ENCODE results near the gene OXTR.

OXTR gene

DNA sequence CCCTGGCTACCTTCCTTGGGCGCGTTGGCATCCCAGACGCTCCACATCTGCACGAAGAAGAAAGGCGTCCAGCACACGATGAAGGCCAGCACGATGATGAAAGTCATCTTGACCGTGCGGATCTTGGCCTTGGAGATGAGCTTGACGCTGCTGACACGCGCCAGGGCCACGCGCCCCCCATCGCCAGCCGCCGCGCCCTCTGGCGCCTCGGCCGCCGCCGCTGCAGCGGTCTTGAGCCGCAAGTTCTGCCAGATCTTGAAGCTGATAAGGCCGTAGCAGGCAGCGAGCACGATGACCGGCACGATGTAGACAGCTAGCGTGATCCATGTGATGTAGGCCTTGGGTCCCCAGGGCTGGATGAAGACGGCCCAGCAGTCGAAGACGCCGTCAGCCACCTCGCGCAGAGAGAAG lies 2.2 kb downstream of the OXTR start:
- no peak for DNase-seq

DNA sequence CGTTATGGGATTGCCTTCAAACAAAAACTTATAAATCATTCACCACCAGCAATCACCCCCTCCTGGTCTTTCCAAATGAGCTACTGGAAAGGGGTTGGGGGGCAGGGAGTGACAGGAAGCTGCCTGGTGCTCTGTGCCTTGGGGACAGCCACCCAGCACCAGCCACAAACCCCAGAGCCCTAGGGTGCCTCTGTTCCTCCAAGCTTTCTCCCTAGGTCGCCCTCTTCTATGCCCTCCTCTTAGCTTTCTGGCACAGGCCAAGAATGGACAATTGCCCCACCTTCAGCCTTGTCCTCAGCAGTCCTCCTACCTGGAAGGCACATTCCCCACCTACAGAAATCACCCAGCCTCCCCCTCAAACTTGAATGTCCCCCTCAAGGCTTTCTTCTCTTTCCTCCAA lies 3.3 kb downstream of the OXTR start:
- DNase-seq, result no peak

DNA sequence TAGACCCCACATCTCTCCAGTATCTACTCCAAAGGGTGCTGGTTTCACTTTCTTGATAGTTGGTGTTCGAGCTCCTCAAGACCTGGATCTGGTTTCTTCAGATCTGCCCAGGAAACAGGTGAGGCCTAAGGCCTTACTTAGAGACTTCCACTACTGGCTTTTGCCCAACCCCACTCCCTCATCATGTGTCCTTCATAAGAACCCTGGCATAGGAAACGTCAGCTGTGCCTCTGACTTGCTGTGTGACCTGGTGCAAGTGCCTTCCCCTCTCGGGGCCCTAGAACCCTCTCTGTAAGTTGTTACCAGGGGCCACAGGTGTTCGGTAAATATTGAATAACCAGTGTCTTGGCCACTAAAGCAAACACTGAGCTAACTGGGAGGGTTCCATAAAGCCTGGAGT lies 3.9 kb downstream of the OXTR start:
- DNase-seq, result no peak

DNA sequence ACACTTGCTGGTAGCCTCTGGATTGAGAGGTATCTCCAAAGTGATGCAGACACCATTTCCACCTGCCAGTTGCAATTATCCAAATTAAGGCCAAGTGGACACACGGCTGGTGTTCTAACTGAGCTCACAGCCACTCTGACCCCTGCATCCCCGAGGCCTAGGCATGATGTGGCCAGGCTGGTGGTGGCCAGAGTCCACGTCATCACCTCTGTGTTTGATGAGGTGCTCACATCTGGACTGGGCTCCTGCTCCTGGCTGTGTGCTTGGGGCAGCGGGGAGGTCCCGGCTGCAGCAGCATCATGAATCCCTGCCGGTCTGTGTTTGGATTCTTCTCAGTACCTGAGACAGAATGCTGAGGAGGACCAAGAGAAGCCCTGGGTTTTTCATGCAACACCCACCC lies 4.9 kb downstream of the OXTR start:
- no peak for DNase-seq

DNA sequence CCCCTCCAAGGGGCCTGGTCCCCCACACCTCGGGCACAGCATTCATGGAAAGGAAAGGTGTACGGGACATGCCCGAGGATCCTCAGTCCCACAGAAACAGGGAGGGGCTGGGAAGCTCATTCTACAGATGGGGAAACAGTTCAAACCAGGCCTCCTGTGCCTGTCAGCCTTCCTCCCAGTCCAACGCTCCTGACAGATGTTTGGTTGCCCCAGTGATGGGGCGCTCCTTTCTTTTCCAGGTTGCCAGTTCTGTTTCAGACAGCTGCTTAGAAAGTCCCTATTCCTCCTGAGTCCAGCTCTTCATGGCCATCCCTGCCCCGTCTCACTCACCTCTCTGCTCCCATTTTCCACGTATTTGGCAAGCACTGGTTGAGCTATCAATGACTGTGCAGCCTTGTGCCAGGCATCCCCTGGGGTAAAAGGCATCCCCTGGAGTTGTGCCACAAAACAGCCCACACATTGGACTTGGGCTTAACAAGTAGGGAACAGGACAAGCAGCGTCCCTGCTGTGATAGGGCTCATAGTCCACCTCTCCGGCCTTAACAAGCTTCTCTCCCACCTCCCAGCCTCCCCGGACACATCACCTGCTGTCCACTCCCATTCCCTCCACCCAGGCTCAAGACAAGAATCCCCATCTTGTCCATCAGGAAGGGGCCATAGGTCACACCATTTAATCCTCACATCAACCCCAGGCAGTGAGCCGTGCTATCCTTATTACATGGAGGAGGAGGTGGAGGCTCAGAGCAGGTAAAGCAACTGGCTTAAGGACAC lies 6.6 kb downstream of the OXTR start:
- no peak for DNase-seq

DNA sequence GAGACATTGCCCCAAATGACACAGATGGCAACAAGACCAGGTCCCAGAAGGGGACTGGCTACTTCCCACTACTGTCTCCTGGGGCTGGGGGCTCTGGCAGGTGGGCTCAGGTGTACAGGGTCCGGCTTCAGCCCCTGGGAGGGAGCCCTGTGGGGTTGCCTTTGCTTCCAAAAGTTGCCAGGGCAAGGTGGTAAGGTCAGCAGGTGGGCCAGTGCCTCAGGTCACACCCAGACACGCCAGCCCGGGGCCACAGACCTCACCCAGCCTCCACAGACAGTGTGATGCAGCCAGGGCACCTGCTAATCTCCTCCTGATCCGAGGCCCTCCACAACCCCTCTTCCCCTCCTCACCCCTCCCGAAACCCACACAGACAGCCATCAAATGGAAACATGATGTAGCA lies 7.5 kb downstream of the OXTR start:
- no peak for DNase-seq

DNA sequence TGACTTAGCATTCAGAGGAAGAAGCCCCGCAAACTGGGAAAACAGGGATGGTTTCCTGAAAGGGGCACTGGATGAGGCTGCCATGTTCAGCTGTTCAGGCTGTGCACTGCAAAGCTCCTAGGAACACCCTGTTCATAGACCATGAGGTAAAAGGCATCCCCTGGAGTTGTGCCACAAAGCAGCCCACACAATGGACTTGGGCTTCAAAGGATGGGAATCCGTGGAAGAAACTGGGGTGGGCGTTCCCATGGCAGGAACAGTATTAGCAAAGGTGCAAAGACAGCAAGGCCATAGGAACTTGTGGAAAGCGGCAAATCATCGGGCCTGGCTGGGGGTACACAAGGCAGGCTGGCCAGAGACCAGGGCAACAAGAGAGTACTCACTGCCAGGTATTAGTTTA lies 8.9 kb downstream of the OXTR start:
- no peak for DNase-seq

DNA sequence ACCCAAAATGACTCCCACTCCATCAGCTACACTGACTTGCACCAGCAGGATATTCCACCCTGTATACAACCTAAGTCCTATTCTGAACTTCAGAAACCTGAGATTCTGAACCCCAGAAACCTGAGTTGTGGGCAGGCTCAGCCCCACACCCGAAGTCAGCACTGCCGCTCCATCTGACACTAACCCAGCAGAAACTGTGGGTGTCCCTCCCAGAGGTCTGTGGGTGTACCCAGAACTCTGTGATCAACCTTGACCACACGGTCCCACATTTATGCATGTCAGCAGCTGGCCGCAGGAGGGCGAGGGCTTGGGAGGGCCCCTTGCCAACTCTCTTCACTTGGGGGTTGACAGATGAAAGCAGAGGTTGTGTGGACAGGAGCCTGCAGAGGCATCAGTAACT lies 9.3 kb downstream of the OXTR start:
- DNase-seq, result no peak

DNA sequence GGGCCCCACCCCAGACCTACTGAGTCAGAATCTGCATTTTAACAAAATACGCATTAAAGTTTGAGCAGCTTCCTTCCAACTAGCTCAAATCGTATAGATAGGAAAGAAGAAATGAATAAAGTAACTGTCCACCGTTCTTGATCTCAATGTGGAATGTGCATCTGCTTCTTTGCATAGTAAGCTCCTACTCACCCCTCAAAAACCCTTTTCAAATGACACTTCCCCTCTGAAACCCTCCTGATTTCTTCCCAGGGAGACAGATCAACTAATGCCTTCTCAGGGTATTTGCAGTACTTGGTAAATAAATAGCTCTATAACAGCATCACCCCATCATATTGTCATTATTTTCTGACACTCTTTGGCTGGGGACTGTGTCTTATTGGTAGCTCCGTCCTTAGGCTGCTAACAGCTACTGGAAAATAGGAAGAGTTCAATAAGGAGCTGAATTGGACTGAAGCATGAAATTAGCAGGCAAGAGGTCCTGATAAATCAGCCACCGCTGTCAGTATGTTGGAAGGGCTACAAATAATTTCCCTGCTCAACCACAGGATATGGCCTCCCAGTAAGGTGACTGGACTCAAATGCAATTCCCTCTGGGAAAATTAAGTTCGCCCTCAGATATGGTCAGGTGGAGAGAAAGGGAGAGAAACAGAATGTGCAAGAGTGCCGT lies 10.2 kb downstream of the OXTR start:
- no peak for DNase-seq

DNA sequence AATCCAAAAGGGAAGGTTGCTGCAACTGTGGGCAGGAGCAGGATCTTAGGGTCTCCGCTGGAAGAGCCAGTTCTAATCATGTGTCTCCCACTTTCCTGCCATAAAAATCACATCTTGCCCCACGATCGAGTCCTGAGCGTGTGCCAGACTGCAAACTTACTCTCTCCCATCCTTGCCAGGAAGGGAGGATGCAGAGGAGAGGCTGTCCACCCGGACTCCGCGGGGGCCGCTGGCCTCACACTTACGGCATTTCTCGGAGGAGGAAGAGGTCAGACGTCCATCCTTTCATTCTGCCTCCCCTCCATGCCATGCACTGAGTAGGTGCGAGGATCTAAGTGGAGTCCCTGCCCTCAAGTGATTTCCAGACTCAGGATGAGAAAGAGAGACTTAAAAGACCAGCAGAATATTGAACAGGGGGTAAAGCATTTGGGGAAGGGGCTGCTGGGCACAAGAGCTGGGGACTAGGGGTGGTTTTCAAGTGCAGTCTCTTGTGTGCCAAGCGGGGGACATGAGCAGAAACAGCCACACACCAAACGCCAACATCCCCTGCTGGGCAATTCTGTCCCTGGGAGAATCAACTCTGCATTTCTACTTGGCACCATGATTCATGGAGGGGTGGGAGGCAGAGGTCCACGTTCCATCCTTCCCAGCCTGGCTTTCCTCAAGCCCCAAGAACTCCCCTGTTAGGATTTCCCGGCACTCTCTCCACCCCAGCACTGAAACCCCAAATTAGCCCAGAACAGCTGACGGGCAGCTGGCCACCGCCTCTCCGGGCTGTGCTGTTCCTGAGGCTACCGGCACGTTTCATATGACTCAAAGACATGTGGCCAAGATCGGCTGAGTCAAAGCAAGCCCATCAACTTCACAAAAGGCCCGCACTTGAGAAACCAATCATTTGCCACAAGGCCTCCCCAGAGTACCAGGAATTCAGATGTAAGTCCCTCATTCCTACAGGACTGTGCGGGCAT lies 11.6 kb downstream of the OXTR start:
- peak; percentile 76 for DNase-seq

DNA sequence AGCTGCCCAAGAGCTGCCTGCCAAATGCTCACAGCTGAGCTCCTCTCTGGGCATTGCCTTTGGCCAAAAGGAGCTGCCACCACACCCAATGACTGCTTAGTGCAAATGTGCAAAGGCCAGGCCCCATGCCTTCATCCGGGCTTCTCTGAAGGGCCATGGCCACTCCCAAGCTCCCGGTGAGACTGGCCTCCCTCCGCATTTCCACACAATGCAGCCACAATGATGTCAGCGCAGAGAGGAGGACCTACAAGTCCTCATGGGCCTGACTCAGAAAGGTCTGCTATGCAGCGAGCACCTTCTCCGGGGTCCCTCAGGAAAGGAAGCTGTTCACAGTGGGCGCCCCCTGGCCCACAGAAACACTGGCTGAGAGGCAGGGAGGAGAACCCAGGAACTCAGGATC lies 12.7 kb downstream of the OXTR start:
- no peak for DNase-seq

DNA sequence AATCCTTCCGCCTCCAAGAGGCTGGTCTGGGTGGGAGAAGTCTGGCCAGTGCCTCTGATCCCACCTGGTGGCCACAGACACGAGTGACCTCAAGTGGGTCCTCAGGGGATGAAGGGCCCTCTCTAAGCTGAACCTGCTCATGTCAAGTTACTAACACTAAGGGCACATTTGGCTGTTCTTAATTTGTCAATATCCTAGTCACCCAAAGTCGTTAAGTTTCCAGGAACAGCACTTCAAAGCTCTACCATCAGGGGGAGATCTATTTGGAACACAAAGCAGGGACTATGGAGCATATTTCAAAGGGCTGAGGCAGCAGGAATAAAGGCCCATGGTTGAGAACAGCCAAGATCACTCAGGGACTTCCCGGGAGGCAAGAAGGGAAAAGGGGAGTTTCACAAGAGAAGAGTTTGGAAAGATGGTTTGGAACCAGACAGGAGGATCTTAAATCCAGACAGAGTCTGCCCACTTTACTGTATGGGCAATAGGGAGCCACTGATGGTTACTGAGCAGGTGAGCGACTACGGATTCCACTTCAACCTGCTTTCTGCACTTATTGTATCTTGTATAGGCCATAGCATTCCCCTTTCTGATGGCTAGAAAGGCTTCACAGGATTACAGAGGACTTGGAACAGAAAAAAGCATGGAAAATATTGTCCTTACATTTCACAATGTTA lies 13.7 kb downstream of the OXTR start:
- peak; percentile 24 for DNase-seq

DNA sequence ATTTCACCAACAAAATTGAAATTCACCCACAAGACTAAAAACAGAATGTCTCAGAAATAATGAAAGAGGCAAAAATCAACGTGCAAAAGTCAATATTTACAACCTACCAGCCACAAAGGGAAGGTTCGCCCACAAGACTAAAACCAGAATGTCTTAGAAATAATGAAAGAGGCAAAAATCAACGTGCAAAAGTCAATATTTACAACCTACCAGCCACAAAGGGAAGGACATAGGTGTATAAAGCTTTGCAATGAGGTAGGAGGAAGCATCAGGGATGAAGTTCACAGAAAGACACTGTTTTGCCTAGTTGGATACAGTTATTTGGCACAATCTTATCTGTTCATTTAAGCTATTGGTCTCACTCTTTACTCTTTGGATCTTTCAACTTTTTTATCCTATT lies 14.3 kb downstream of the OXTR start:
- DNase-seq, result no peak

DNA sequence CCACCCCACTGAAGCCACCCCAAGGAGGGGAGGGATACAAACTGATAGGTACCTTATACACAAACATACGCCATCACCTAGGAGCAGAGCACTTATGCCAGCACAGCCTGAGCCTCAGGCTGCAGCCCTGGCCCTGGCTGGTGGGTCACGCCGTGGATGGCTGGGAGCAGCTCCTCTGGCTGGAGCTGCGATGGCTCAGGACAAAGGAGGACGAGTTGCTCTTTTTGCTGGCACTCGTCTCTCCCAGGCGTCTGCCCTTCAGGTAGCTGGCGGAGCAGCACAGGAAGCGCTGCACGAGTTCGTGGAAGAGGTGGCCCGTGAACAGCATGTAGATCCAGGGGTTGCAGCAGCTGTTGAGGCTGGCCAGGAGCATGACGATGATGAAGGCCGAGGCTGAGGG lies 16.6 kb downstream of the OXTR start:
- no peak for DNase-seq

DNA sequence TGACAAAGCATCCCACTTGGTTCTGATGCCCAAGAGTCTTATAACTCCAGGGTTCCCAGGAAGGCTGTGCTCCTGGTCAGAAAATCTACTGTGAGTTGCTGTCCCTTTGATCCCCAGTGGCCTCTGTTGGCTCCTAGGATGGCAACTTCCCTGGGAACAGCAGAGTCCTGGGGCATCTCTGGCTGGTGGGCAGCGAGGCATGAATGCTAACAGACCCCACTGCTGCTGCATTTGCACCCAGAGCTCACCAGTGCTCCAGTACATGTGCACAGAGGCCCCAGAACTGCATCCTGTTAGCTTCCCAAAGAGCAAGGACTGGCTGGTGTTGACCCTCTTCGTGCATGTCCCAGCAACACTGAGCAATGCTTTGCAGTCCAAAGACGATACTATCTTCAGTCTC lies 20.1 kb downstream of the OXTR start:
- DNase-seq, result no peak

DNA sequence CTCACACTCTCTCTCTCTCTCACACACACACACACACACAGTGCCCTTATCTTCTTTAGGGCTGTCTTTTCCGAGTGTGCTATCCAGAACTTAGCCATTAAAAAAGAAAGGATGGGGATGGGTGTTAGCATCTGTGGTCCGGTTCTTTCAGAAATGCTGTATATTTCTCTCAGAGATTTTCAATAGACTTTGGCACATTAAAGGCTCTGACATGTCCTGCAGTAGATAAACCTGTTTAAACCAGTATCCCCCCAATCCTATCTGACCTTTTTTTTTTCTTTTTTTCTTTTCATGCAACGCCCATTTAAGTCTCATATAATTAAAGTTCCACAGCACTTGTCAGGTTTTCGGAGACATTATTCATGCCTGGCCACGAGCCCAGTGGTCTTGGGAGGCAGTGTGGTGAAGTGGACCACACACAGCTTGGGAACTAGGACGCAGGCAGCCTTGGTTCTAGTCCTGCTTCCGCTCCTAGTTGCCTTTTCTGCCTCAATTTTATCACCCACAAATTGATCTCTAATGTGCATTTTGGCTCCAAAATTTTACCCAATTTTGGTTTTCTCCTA lies 22.6 kb downstream of the OXTR start:
- DNase-seq, result no peak

DNA sequence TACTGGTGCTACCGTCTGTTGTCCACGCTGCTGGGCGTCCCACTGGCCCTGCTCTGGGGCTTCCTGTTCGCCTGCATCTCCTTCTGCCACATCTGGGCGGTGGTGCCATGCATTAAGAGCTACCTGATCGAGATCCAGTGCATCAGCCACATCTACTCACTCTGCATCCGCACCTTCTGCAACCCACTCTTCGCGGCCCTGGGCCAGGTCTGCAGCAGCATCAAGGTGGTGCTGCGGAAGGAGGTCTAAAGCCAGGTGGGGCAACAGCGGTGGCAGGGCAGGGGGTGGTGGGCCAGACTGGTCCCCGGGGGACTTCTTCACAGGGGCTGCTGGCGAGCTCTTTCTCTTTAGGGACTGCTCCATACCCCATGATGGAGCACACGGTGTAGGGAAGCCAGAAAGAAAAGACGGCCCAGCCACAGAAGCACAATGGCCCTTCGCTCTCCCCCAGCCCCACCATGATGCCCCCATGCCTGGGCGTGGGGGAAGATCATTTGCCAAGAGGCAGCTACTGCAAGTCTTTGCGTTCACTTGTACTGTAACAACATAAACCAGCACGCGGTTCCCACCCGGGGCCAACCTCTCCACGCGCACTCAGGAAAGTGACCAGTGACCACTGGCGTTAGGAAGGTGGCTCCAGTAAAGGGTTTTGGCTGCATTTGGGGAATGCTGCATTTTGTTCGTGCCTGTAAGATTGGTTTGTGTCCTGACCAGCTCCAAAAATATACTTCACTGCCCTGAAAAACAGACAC lies 23.6 kb downstream of the OXTR start:
- DNase-seq, result no peak

DNA sequence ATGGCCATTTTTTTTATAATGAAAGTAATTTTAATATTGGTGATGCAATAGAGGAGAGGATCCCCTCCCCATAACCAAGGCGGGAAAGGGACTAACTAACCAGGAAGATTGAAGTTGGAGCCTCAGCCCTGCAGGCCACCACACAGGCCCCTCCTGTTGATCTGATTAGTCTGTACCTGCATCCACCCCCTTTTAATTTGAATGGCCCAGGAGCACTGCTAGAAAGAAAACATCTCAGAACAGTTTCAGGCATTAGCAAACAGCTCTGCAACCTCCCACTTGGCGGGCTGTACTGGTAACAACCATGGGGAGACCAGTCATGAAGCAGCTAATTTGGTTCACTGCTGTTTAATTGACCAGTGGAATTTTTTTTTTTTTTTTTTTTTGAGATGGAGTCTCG lies 25.5 kb downstream of the OXTR start:
- no peak for DNase-seq

DNA sequence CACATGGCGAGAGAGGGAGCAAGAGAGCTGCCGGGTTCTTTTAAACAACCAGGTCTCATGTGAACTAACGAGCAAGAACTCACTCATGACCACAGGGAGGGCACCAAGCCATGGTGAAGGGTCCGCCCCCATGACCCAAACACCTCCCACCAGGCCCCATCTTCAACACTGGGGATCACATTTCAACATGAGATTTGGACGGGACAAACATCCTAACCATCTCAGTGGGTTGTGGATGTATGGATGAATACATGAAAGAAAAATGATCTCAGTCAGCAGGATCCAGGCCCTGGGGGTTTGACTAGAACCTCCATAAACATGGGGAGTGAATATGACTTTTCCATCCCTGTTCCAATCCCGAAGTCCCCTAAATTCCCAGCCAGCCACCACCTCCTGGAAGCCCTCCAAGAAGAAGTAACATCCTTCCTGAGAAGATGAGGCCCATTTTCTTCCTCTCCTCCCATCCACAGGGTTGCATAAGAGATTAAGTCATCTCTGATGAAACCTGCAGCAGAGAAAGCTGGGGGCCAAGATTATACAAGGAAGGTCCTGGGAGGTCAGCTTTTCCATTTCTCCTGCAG lies 26.3 kb downstream of the OXTR start:
- peak; percentile 84 for DNase-seq

DNA sequence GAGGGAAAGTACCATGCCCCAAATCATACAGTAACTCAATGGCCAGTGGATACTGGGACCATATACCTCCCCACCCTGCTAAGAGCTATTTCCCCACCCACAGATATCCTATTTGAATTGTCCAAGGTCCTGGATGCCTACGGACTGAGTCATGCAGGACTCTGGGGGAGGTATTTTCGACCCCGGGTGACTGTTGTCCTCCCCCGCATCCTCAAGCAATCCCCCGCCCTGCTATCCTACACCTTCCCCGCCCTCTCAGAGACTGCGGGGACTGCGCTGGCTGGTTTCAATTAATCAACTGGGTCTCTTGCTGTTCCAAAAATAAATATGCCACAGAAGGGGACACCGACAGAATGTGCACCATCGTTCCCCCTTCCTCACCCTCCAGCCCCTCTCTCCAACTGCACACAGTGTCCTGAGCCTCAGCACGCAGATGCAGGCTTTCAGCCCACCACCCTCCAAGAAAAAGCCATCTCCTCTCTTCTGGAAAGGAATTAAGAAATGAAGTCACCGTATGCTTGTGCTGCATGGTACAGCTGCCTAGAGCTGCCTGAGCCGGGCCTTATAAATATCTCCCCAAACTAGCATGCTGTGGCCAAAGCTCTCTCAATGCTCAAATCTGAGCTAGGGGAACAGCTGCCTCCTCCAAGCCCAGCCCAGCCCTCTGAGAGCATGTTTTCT lies 27.7 kb downstream of the OXTR start:
- DNase-seq, result peak; percentile 93
